Measurements from ENCODE around the gene SLC22A31. TPM values are rescaled to one million over a fixed set of nuclear protein-coding genes. Genes with fewer than 3 reads are reported as not detected.

Gene SLC22A31
- total and polyA plus RNA-seq, 9 of the 15 experiments (the other 6 are each of a cell fraction or from before 2014, with no cell fraction given), result 0.29 to 2.2 (median 0.47) TPM; not detected in 3

DNA sequence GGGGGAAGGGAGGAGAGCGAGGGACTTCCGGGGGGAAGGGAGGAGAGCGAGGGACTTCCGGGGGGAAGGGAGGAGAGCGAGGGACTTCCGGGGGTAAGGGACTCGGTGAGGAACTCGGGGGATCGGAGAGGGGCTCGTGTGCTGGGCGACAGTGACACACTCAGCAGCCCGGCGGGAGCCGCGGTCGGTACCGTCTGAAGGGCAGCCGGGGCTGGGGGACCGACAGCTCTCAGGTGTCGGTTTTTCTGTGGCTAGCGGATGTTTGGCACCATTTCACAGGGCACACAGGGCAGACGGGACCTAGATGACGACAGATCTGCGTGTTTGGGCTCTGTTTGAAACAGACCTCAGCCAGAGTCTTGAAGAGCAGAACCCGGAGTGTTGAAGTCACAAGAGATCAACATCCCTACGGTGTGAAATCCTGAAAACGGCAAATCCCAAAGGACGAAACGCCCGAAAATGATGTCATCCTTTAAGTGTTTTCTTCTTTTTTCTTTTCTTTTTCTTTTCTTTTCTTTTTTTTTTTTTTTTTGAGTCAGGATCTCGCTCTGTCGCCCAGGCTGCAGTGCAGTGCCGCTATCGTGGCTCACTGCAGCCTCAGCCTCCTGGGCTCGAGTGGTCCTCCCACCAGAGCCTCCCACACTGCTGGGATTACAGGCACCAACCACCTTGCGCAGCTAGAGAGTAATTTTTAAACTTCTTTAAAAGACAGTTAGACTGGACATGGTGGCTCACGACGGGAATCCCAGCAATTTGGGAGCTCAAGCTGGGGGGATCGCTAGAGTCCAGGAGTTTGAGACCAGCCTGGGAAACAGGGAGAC, 41.1 kb upstream of the SLC22A31 start (continued):
- TF ChIP-seq HSF4 (CRISPR knock-in tag; IDR thresholded peaks at IDR 0.05; ENCODE audit: borderline replicate concordance) (no peak), TAF1 (IDR thresholded peaks at IDR 0.05; ENCODE audit: control insufficient read depth, extremely low read depth, insufficient read depth, low read length, severe bottlenecking) (peak; percentile 82), ZSCAN32 (CRISPR knock-in tag; IDR thresholded peaks at IDR 0.05) (peak; percentile 71; the same call in 1 of the 2 replicates), TRIM24 (IDR thresholded peaks at IDR 0.05) (peak in 1 of 2 experiments; percentile 80; a peak in 2 of 4 replicates), ZNF347 (CRISPR knock-in tag; IDR thresholded peaks at IDR 0.05; ENCODE audit: low read depth) (no peak), CHD2 (IDR thresholded peaks at IDR 0.05; ENCODE audit: low read depth, low read length) (peak; percentile 30; the same call in 1 of the 2 replicates), PML (IDR thresholded peaks at IDR 0.05; ENCODE audit: low read length) (peak; percentile 78), TBP (optimal IDR thresholded peaks at IDR 0.05; ENCODE audit: low read depth, low read length) (peak; percentile 65), BRF1 (IDR thresholded peaks at IDR 0.05; ENCODE audit: borderline replicate concordance, extremely low read depth, insufficient read length) (no peak), PKNOX1 (IDR thresholded peaks at IDR 0.05) (peak; percentile 77), ZNF282 (CRISPR knock-in tag; IDR thresholded peaks at IDR 0.05) (peak; percentile 61; the same call in 1 of the 2 replicates), MCM5 (IDR thresholded peaks at IDR 0.05; ENCODE audit: low read depth) (no peak), HIVEP1 (CRISPR knock-in tag; IDR thresholded peaks at IDR 0.05) (0 out of 2 replicates have a peak, but pooled peaks have one; percentile 46), ZBTB7A (IDR thresholded peaks at IDR 0.05; ENCODE audit: borderline replicate concordance, control insufficient read depth, low read depth, low read length) (peak; percentile 82; the same call in 1 of the 2 replicates), POLR2AphosphoS2 (IDR thresholded peaks at IDR 0.05; ENCODE audit: low read length) (peak; percentile 92; the same call in 1 of the 2 replicates), MYNN (IDR thresholded peaks at IDR 0.05) (no peak), MYNN (CRISPR knock-in tag; IDR thresholded peaks at IDR 0.05) (no peak), C11orf30 (IDR thresholded peaks at IDR 0.05; ENCODE audit: low read depth) (peak; percentile 89)
- TF ChIP-seq, protein P1, sequence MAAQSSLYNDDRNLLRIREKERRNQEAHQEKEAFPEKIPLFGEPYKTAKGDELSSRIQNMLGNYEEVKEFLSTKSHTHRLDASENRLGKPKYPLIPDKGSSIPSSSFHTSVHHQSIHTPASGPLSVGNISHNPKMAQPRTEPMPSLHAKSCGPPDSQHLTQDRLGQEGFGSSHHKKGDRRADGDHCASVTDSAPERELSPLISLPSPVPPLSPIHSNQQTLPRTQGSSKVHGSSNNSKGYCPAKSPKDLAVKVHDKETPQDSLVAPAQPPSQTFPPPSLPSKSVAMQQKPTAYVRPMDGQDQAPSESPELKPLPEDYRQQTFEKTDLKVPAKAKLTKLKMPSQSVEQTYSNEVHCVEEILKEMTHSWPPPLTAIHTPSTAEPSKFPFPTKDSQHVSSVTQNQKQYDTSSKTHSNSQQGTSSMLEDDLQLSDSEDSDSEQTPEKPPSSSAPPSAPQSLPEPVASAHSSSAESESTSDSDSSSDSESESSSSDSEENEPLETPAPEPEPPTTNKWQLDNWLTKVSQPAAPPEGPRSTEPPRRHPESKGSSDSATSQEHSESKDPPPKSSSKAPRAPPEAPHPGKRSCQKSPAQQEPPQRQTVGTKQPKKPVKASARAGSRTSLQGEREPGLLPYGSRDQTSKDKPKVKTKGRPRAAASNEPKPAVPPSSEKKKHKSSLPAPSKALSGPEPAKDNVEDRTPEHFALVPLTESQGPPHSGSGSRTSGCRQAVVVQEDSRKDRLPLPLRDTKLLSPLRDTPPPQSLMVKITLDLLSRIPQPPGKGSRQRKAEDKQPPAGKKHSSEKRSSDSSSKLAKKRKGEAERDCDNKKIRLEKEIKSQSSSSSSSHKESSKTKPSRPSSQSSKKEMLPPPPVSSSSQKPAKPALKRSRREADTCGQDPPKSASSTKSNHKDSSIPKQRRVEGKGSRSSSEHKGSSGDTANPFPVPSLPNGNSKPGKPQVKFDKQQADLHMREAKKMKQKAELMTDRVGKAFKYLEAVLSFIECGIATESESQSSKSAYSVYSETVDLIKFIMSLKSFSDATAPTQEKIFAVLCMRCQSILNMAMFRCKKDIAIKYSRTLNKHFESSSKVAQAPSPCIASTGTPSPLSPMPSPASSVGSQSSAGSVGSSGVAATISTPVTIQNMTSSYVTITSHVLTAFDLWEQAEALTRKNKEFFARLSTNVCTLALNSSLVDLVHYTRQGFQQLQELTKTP (IDR thresholded peaks at IDR 0.05; ENCODE audit: low read depth in 1 of 2, partially characterized antibody in 2 of 2), result peak; percentile 59 to 68
- TF ChIP-seq, protein P2, sequence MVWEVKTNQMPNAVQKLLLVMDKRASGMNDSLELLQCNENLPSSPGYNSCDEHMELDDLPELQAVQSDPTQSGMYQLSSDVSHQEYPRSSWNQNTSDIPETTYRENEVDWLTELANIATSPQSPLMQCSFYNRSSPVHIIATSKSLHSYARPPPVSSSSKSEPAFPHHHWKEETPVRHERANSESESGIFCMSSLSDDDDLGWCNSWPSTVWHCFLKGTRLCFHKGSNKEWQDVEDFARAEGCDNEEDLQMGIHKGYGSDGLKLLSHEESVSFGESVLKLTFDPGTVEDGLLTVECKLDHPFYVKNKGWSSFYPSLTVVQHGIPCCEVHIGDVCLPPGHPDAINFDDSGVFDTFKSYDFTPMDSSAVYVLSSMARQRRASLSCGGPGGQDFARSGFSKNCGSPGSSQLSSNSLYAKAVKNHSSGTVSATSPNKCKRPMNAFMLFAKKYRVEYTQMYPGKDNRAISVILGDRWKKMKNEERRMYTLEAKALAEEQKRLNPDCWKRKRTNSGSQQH (CRISPR knock-in tag; IDR thresholded peaks at IDR 0.05), result 0 out of 2 replicates have a peak, but pooled peaks have one; percentile 67
- TF ChIP-seq, protein P3, sequence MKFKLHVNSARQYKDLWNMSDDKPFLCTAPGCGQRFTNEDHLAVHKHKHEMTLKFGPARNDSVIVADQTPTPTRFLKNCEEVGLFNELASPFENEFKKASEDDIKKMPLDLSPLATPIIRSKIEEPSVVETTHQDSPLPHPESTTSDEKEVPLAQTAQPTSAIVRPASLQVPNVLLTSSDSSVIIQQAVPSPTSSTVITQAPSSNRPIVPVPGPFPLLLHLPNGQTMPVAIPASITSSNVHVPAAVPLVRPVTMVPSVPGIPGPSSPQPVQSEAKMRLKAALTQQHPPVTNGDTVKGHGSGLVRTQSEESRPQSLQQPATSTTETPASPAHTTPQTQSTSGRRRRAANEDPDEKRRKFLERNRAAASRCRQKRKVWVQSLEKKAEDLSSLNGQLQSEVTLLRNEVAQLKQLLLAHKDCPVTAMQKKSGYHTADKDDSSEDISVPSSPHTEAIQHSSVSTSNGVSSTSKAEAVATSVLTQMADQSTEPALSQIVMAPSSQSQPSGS (CRISPR knock-in tag; IDR thresholded peaks at IDR 0.05), result peak; percentile 66; the same call in 1 of the 2 replicates
